HepG2 (cell line): Measurements from ENCODE around the gene DPYSL3.

Experiments
- ARNTL ChIP-seq: sonication (generic); formaldehyde crosslinking; IDR thresholded peaks from 2 replicates; pipeline ENCODE4 v1.4.0; 2020; ENCODE audit warnings: mild to moderate bottlenecking, missing genetic modification reagents
- CBX5 ChIP-seq: sonication (generic); formaldehyde crosslinking; IDR thresholded peaks from 2 replicates; pipeline ENCODE4 v1.4.0; 2020; ENCODE audit warnings: missing genetic modification reagents, borderline replicate concordance
- JUN ChIP-seq: sonication (generic); formaldehyde crosslinking; IDR thresholded peaks from 2 replicates; pipeline ENCODE4 v1.4.0; 2020; ENCODE audit warnings: mild to moderate bottlenecking, missing genetic modification reagents
- POLR2A ChIP-seq, 2 experiments: IDR thresholded peaks; 2 replicates each; pipeline ENCODE4 v1.6.1; 2011; ENCODE audit warnings: low read depth in 2 of 2, low read length in 2 of 2, mild to moderate bottlenecking in 1 of 2, moderate library complexity in 1 of 2; ENCODE audit not compliant: insufficient read depth in 1 of 2
- SNAPC2 ChIP-seq: sonication (generic); formaldehyde crosslinking; IDR thresholded peaks from 2 replicates; pipeline ENCODE4 v1.8.1; 2022; ENCODE audit warnings: mild to moderate bottlenecking, missing genetic modification reagents
- YEATS2 ChIP-seq: sonication (generic); formaldehyde crosslinking; IDR thresholded peaks from 2 replicates; pipeline ENCODE4 v1.4.0; 2020; ENCODE audit warnings: missing genetic modification reagents, borderline replicate concordance
- ZNF547 ChIP-seq: sonication (generic); formaldehyde crosslinking; IDR thresholded peaks from 2 replicates; pipeline ENCODE4 v1.5.1; 2020; ENCODE audit warnings: mild to moderate bottlenecking, missing genetic modification reagents
- TF ChIP-seq, protein P1 (sequence below): sonication (generic); formaldehyde crosslinking; IDR thresholded peaks from 2 replicates; pipeline ENCODE4 v1.5.0; 2020; ENCODE audit warnings: mild to moderate bottlenecking, missing genetic modification reagents, moderate library complexity

- TF ChIP-seq, protein P1, sequence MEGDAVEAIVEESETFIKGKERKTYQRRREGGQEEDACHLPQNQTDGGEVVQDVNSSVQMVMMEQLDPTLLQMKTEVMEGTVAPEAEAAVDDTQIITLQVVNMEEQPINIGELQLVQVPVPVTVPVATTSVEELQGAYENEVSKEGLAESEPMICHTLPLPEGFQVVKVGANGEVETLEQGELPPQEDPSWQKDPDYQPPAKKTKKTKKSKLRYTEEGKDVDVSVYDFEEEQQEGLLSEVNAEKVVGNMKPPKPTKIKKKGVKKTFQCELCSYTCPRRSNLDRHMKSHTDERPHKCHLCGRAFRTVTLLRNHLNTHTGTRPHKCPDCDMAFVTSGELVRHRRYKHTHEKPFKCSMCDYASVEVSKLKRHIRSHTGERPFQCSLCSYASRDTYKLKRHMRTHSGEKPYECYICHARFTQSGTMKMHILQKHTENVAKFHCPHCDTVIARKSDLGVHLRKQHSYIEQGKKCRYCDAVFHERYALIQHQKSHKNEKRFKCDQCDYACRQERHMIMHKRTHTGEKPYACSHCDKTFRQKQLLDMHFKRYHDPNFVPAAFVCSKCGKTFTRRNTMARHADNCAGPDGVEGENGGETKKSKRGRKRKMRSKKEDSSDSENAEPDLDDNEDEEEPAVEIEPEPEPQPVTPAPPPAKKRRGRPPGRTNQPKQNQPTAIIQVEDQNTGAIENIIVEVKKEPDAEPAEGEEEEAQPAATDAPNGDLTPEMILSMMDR, result no peak
- TF ChIP-seq JUN (no peak), ARNTL (CRISPR knock-in tag) (no peak), YEATS2 (CRISPR knock-in tag) (no peak), ZNF547 (CRISPR knock-in tag) (no peak), POLR2A (IDR thresholded peaks at IDR 0.05; ENCODE audit: insufficient read depth in 1 of 2, low read depth in 2 of 2, low read length in 2 of 2) (no peak), SNAPC2 (CRISPR knock-in tag) (no peak), CBX5 (no peak)
Measured at GRCh38 chr5:147431586-147431985, 78.3 kb downstream of the DPYSL3 start.
